ENCODE measurements around the gene ZNF541.

ZNF541 gene

DNA sequence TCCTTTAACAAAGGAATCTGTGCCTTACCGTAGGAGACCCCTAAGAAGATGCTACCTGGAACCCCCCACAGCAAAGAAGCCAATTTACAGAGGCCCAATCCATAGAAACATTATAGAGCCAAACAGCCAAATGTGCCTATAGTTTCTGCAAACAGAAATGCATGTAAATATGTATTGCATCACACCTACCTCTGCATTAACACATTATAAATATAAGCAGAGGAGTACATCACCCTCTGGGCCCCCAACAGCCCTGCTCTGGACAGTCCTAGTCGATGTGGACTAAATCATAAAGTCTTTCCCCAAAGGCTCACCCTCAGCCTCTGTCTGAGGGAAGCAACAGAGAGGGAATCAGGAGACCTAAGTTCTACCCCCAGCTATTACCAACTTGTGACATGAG is 25.7 kb downstream of the ZNF541 start:
- DNase-seq (ENCODE audit: extremely low read depth in 1 of 2, low read depth in 1 of 2): no peak

DNA sequence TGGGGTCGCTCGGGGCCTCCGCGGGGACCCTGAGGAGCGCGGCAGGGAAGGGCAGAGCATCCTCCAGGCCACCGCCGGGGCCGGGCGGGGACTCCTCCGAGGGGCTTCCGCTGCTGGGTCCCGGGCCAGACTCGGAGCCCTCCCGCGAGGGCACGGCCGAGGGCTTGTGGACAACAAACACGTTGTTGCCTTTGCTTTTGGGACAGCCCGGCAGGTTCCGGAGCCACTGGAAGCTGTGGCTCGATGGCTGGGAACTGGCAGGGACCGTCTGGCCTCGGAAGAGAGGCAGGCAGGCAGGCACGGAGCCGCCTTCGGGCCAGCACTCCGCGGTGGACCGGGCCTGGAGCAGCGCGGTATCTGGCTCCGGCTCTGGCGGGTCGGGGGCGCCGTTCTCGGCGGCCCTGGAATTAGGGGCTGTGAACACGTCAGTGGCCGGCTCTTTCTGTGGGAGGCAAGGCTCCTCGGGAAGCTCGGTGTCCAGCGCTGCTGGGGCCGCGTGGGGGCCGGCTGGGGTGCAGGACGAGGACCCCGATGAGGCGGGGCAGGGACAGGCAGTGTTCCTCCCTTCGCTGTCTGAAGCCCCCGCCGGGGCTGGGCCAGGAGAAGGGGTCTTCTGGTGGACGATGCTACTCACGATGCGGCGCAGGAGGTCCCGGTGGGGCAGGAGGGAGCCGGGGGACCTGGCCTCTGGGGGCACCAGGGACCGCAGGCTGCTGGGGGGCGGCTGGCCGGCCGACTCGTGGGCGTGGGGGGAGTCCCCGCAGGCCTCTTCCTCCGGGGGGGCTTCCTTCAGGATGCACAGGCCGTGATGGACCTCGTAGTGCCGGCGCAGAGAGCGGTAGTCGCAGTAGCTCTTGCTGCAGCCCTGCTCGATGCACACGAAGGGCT is 27.6 kb downstream of the ZNF541 start:
- DNase-seq (ENCODE audit: extremely low read depth in 1 of 2, low read depth in 1 of 2): no peak

DNA sequence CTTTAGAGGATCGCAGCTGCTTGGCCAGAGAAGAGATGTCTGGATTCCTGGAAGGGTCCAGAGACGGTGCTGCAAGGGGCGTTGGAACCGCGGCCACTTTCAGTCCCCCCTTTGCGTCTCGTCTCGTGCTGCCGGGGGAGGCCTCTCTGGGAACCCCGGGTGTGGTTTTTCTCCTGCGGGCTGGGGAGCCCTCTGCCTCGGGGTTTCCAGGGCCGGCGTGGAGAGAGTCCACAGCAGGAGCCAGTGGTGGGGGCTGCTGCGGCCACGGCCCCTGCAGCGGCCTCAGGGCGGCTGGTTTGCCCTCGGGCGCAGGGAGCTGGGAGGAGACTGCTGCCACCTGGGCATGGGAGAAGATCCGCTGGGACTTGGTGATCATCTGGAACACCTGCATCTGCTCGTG is 28.5 kb downstream of the ZNF541 start:
- no peak for DNase-seq (ENCODE audit: extremely low read depth in 1 of 2, low read depth in 1 of 2)

DNA sequence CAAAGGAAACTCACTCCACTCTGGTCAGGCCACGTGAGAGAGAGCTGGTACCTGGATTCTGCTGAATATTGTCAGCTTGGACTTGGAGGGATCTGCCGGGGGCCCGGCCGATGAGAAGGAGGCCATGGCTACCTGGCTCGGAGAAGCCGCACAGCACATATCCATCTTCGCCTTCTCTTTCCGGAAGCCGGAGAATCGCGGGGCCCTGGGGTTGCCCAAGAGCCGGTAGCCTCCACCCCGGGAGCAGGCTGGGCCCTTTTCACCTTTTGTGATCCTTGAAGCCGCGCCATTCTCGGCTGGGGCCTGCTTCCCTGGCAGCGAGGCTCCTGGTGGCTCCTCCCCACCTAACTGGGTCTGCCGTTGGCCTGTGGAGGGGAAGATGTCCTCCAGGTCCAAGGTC is 28.9 kb downstream of the ZNF541 start:
- no peak for DNase-seq (ENCODE audit: extremely low read depth in 1 of 2, low read depth in 1 of 2)

DNA sequence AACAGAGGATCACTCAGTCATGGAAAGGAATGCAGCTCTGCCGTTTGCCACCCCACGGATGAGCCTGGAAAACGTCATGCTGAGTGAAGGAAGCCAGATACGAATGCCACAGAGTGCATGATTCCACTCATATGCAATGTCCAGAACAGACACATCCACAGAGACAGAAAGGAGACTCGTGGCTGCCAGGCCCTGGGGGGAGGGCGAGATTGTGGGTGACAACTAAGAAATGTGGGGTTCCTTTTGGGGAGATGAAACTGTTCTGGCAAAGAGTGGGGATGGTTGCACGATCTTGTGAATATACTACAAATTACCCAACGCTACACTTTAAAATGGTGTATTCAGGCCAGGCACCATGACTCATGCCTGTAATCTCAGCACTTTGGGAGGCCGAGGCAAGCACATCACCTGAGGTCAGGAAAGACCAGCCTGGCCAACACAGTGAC is 30.9 kb downstream of the ZNF541 start:
- no peak for DNase-seq (ENCODE audit: extremely low read depth in 1 of 2, low read depth in 1 of 2)

DNA sequence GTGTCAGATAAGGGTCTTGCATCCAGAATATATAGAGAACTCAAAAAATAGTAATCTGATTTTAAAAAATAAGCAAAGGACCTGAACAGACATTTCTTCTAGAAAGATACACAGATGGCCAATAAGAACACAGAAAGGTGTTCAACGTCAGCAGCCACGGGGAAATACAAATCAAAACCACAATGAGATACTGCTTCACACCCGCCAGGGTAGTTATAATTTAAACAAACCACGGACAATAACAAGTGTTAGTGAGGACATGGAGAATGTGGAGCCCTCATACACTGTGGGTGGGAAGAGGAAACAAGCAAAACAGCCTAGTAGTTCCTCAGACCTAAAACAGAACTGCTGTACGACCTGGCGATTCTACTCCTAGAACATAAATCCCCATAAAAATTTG is 31.4 kb downstream of the ZNF541 start:
- no peak for DNase-seq (ENCODE audit: extremely low read depth in 1 of 2, low read depth in 1 of 2)

DNA sequence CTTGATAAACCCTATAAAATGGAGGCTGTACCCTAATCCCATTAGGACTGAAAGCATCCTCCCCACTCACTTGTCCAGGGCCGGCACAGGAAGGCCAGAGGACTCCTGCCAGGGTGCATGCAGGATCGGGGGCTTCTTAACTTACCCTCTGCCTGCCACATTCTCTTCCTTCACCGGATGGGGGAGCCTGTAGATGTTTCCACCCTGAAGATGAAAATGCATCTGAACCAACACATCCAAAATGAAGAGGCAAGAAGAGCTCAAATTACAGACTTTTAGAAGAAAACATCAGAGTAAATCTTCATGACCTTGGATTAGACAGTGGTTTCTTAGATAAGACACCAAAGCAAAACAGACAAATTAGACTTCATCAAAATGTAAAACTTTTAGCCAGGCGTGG is 32.2 kb downstream of the ZNF541 start:
- DNase-seq (ENCODE audit: extremely low read depth in 1 of 2, low read depth in 1 of 2): no peak

DNA sequence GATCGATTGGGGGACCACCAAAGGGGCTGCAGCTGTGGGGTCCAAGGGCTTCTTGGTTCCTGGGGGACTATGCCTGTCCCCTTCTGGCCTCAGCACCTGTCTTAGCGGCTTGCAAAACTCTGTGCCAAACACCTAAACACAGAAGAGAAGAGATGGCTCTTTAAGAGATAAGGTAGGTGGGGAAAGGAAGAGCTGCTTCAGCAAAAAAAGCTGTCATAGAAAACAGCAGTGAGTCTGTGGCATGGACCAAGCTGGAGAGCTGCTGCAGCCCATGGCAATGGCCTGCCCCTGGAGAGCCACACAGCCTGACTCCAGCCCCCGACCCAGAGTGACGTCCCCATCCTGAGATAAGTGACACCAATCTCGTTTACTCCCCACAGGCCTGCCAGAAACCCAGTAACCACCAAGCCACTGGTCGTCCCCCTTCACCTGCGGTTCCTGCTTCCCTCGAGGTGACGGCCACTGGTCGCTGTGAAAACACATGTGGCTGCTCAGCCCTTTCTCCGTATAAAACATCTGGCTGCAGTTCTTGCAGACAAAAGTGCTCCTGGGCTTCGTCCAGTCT is 33.1 kb downstream of the ZNF541 start:
- DNase-seq (ENCODE audit: extremely low read depth in 1 of 2, low read depth in 1 of 2): peak in 1 of 2 donors; percentile 29

DNA sequence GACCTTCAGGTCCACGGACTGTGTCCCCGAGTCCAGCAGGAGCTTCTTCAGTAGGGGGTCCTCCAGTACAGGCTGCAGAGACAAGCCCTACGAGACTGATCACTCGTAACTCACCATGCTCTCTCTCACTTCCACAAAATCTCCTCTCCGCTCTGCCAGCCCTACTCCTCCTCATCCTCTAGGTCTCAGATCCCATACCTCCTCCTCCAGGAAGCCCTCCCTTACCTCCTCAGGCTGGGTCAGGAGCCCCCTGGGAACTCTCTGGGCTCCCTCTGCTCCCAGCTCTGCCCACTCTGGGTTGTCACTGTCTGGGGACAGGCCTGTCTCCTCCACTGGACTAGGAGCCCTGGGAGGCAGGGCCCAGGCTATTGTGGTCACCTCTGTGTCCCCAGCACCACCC is 34.1 kb downstream of the ZNF541 start:
- no peak for DNase-seq (ENCODE audit: extremely low read depth in 1 of 2, low read depth in 1 of 2)

DNA sequence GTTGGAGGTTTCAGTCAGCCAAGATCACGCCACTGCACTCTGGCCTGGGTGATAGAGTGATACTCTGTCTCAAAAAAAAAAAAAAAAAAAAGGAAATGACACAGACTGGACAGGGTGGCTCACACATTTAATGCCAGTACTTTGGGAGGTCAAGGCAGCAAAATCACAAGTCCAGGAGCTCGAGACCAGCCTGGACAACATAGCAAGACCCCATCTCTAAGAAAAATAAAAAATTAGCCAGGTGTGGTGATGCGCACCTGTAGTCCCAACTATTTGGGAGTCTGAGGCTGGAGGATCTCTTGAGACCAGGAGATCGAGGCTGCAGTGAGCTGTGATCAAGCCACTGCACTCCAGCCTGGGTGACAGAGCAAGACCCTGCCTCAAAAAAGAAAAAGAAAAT is 35.5 kb downstream of the ZNF541 start:
- DNase-seq (ENCODE audit: extremely low read depth in 1 of 2, low read depth in 1 of 2): no peak

DNA sequence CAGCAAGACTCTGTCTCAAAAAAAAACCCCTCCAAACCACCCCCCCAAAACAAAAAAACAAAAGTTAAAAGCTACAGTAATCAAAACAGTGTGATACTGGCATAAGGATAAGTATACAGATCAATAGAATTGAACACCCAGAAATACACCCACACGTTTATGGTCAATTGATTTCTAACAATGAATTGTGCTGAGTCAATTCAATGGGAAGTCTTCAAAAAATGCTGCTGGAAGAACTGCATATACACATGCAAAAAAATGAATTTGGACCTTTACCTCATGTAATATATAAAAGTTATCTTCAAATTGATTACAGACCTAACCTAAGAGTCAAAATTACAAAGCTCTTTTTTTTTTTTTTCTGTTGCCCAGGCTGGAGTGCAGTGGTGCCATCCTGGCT is 38.3 kb downstream of the ZNF541 start:
- no peak for DNase-seq (ENCODE audit: extremely low read depth in 1 of 2, low read depth in 1 of 2)

DNA sequence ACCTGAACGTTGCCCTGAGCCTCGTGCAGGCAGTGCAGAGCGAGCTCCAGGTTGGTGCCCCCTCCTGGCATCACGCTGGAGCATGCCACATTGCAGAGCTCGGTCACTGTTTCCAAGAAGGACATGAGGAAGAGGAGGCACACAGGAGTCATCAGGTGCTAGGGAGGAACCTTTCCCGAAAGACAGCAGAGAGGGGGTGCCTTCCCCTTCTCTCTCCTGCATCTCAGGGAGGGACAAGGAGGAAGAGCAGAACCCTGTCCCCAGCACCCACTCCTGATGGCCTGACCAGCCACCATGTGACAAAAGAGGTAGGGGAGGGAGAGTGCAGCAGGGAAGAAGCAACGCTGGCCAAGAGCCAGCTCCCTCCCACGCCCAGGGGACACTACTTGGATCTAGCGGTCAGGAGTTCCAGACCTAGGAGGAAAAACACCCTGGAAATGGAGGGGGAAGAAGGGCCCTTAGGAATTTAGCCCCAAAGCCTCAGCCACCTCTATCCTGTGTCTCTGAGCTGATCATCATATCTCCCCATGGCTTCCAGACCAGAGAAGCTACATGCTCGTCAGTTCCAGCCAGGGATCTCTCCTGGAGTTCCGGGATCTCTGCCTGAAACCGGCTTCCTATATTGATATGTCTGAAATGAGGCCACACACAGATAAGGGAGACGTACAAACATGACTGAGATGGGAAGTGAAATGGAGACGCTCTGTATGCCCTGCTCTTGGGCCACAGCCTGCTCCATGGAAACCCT is 41.1 kb downstream of the ZNF541 start:
- DNase-seq (ENCODE audit: extremely low read depth in 1 of 2, low read depth in 1 of 2): no peak

DNA sequence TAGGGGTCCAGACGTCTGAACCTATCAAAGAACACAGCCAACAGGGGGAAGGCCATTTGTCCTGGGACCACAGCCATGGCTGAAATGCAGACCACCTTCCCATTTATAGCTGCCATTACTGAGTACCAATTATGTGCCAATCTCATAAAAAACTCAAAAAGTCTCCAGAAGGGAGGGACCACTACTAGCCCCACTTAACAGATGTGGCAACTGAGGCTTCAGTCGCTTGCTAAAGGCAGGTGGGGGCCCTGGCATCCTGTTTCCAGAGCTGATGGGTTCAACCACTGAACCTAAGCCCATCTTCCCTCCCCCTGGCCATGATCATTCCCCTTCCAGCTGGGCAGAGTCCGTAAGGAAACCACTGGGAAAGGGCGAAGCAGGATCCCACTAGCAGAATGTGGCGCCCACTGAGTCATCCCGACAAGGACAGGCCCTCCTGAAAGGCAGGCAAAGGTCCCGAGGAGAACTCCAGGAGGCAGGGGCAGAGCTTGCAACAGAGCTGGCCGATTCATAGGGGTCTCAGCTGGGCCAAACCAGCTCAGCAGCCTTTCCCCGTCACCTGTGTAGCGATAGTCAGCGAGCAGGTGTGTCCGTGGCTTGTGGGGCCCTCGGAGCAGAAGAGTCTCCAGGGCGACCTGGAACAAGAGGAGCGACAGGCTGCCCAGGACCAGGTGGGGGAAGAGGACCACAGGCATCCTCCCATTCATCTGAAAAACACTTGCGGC is 43.8 kb downstream of the ZNF541 start:
- DNase-seq (ENCODE audit: extremely low read depth in 1 of 2, low read depth in 1 of 2): no peak

DNA sequence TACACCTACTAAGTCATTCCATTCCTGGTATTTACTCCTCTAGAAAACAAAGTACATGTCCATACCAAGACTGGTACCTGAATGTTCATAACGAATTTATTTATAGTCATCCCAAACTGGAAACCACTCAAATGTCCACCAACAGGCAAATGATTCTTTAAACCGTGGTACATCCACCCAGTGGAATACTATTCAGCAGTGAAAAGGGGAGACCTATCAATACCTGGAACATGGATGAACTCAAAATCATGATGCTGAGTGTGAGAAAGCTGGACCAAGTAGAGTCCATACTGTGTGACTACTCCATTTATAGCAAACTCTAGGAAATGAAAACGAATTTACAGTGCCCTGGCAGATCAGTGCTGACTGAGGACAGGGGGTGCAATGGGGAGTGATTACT is 46.1 kb downstream of the ZNF541 start:
- DNase-seq (ENCODE audit: extremely low read depth in 1 of 2, low read depth in 1 of 2): no peak

DNA sequence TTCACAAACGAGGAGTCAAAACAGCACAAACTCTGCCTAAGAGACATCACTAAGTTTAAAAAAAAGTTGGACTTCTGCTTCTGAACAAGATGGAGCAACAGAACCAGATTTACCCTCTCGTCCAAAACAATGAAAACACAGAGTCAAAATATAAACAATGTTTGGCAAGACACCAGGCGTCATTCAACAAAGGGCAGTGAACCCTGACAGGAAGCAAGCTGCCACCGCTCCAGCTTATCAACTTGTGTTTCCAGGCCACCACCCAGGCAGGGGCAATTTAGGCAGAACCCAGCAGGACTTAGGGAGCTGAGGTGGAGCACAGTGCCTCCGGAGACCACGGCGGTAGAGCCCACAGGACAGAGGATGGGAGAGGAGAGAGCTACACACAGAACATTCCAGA is 49.5 kb downstream of the ZNF541 start:
- DNase-seq (ENCODE audit: extremely low read depth in 1 of 2, low read depth in 1 of 2): no peak
